ENCODE data around the gene LILRB4. TPM values are rescaled to one million over a fixed set of nuclear protein-coding genes. Genes with fewer than 3 reads are reported as not detected.

LILRB4 gene
- total and polyA plus RNA-seq, 9 donors = 0.48 to 6.9 (median 1.0) TPM; not detected in 1

GRCh38 chr19:54660964-54661363 lies 1.8 kb upstream of the LILRB4 start:
- no peak for DNase-seq
- no peak overlapping the region for H3K4me3 ChIP-seq
- H3K4me1 ChIP-seq (ENCODE audit: insufficient read depth) = no peaks in the 10 kb centered on the region
- no peaks in the 10 kb centered on the region for H3K27me3 ChIP-seq
- H3K27ac ChIP-seq = no peak overlapping the region
- TF ChIP-seq EP300 (IDR thresholded peaks at IDR 0.05) = no peak
- no peak for TF ChIP-seq POLR2A (IDR thresholded peaks at IDR 0.05)
- no peak for TF ChIP-seq CTCF (IDR thresholded peaks at IDR 0.05)
- H3K36me3 ChIP-seq = no peaks in the 10 kb centered on the region
- intact Hi-C loops (cut with DNase I) = no loop called here
- 71 to 79% (median 75%) methylated on average over 6 of the region's 6 CpGs for WGBS, 3 donors
- H3K9me3 ChIP-seq = no peaks in the 10 kb centered on the region

GRCh38 chr19:54661846-54662481 lies 821 bp upstream of the LILRB4 start:
- Histone ChIP-seq H3K27me3 (no peaks in the 10 kb centered on the region), H3K4me3 (no peak overlapping the region), H3K27ac (no peak overlapping the region), H3K4me1 (ENCODE audit: insufficient read depth) (no peaks in the 10 kb centered on the region), H3K9me3 (no peaks in the 10 kb centered on the region), H3K36me3 (no peaks in the 10 kb centered on the region)
- no peak for DNase-seq
- intact Hi-C loops (cut with DNase I) = no loop called here
- no peak for TF ChIP-seq POLR2A (IDR thresholded peaks at IDR 0.05)
- no peak for TF ChIP-seq CTCF (IDR thresholded peaks at IDR 0.05)
- TF ChIP-seq EP300 (IDR thresholded peaks at IDR 0.05) = no peak
- 77 to 81% (median 79%) methylated on average over 13 of the region's 13 CpGs for WGBS, 3 donors

- TF ChIP-seq CTCF (IDR thresholded peaks at IDR 0.05) (no peak), POLR2A (IDR thresholded peaks at IDR 0.05) (no peak), EP300 (IDR thresholded peaks at IDR 0.05) (no peak)
- Histone ChIP-seq H3K27me3 (no peaks in the 10 kb centered on the region), H3K4me1 (ENCODE audit: insufficient read depth) (no peaks in the 10 kb centered on the region), H3K36me3 (no peaks in the 10 kb centered on the region), H3K4me3 (no peak overlapping the region), H3K27ac (no peak overlapping the region), H3K9me3 (no peaks in the 10 kb centered on the region)
- intact Hi-C loops (cut with DNase I) = no loop called here
- 78 to 84% (median 81%) methylated on average over 6 of the region's 6 CpGs for WGBS, 3 donors
- DNase-seq = no peak
Measured at GRCh38 chr19:54665530-54665929, 2.7 kb downstream of the LILRB4 start.

- intact Hi-C loops (cut with DNase I) = no loop called here
- no peak for DNase-seq
- Histone ChIP-seq H3K36me3 (no peaks in the 10 kb centered on the region), H3K4me1 (ENCODE audit: insufficient read depth) (no peaks in the 10 kb centered on the region), H3K27ac (no peak overlapping the region), H3K9me3 (no peaks in the 10 kb centered on the region), H3K4me3 (no peak overlapping the region), H3K27me3 (no peaks in the 10 kb centered on the region)
- 72 to 80% (median 78%) methylated on average over 12 of the region's 12 CpGs for WGBS, 3 donors
- TF ChIP-seq EP300 (IDR thresholded peaks at IDR 0.05) = no peak
- no peak for TF ChIP-seq CTCF (IDR thresholded peaks at IDR 0.05)
- no peak for TF ChIP-seq POLR2A (IDR thresholded peaks at IDR 0.05)
Measured at GRCh38 chr19:54667217-54667616, 4.4 kb downstream of the LILRB4 start.

Measured in ovary (tissue), 9 donors.